SK-N-SH treated with all-trans-retinoic acid at 6 μM for 48 hours (cell line): ENCODE measurements around the gene SLC34A2.

ENCODE experiments used
- ATAC-seq: fragments of 200-7000 bp; cut with Tn5 transposase; 3 replicates; pipeline ENCODE4 v1.9.1; 2020; ENCODE audit warnings: mild to moderate bottlenecking, moderate library complexity
- ARNTL ChIP-seq: fragments of 450-650 bp; formaldehyde crosslinking; IDR thresholded peaks from 2 replicates; pipeline ENCODE4 v1.5.0; 2020; ENCODE audit warnings: low read depth, mild to moderate bottlenecking, moderate library complexity, borderline replicate concordance
- BACH2 ChIP-seq: fragments of 250-450 bp; sonication (Bioruptor Pico); IDR thresholded peaks from 2 replicates; pipeline ENCODE4 v1.9.0; 2021; ENCODE audit warnings: mild to moderate bottlenecking, borderline replicate concordance
- CREB5 ChIP-seq: fragments of 250-450 bp; sonication (Bioruptor Pico); IDR thresholded peaks from 2 replicates; pipeline ENCODE4 v1.5.1; 2020; ENCODE audit warnings: low read depth, mild to moderate bottlenecking, moderate library complexity
- CSDC2 ChIP-seq: fragments of 250-450 bp; sonication (Bioruptor Pico); IDR thresholded peaks from 2 replicates; pipeline ENCODE4 v1.5.0; 2020; ENCODE audit warnings: mild to moderate bottlenecking, moderate library complexity
- CSRNP3 ChIP-seq: fragments of 250-450 bp; sonication (Bioruptor Pico); IDR thresholded peaks from 2 replicates; pipeline ENCODE4 v1.5.1; 2021; ENCODE audit warnings: mild to moderate bottlenecking, moderate library complexity
- ESRRG ChIP-seq: fragments of 250-450 bp; sonication (Bioruptor Pico); IDR thresholded peaks from 2 replicates; pipeline ENCODE4 v1.6.1; 2021; ENCODE audit warnings: mild to moderate bottlenecking
- GLIS3 ChIP-seq: fragments of 250-450 bp; sonication (Bioruptor Pico); IDR thresholded peaks from 2 replicates; pipeline ENCODE4 v1.5.0; 2020; ENCODE audit warnings: mild to moderate bottlenecking, moderate library complexity
- ISL1 ChIP-seq: fragments of 250-450 bp; sonication (Bioruptor Pico); IDR thresholded peaks from 2 replicates; pipeline ENCODE4 v2.1.2; 2022; ENCODE audit warnings: mild to moderate bottlenecking, moderate library complexity
- OSR1 ChIP-seq: fragments of 250-450 bp; sonication (Bioruptor Pico); IDR thresholded peaks from 2 replicates; pipeline ENCODE4 v1.8.0; 2022; ENCODE audit warnings: moderate library complexity, mild to moderate bottlenecking, inconsistent platforms
- POU6F1 ChIP-seq: fragments of 250-450 bp; sonication (Bioruptor Pico); IDR thresholded peaks from 2 replicates; pipeline ENCODE4 v1.8.0; 2021; ENCODE audit warnings: low read depth, mild to moderate bottlenecking, moderate library complexity, borderline replicate concordance
- PPARA ChIP-seq: fragments of 250-450 bp; sonication (Bioruptor Pico); IDR thresholded peaks from 2 replicates; pipeline ENCODE4 v1.5.0; 2020; ENCODE audit warnings: mild to moderate bottlenecking, borderline replicate concordance
- RARB ChIP-seq: fragments of 250-450 bp; sonication (Bioruptor Pico); IDR thresholded peaks from 2 replicates; pipeline ENCODE4 v1.8.0; 2021; ENCODE audit warnings: mild to moderate bottlenecking, moderate library complexity
- SNAI2 ChIP-seq: fragments of 250-450 bp; sonication (Bioruptor Pico); IDR thresholded peaks from 2 replicates; pipeline ENCODE4 v1.5.0; 2020; ENCODE audit warnings: mild to moderate bottlenecking, moderate library complexity
- TCF4 ChIP-seq: fragments of 250-450 bp; sonication (Bioruptor Pico); IDR thresholded peaks from 2 replicates; pipeline ENCODE4 v1.8.0; 2021; ENCODE audit warnings: mild to moderate bottlenecking, moderate library complexity, borderline replicate concordance
- TOX ChIP-seq: fragments of 250-450 bp; sonication (Bioruptor Pico); IDR thresholded peaks from 2 replicates; pipeline ENCODE4 v1.8.0; 2021; ENCODE audit warnings: mild to moderate bottlenecking, moderate library complexity, borderline replicate concordance
- ZC3H10 ChIP-seq: fragments of 250-450 bp; sonication (Bioruptor Pico); IDR thresholded peaks from 2 replicates; pipeline ENCODE4 v1.5.1; 2021; ENCODE audit warnings: mild to moderate bottlenecking, moderate library complexity
- ZFP3 ChIP-seq: fragments of 250-450 bp; sonication (Bioruptor Pico); IDR thresholded peaks from 2 replicates; pipeline ENCODE4 v1.5.0; 2020; ENCODE audit warnings: mild to moderate bottlenecking, moderate library complexity
- ZFP30 ChIP-seq: fragments of 450-650 bp; formaldehyde crosslinking; IDR thresholded peaks from 2 replicates; pipeline ENCODE4 v1.5.0; 2022; ENCODE audit warnings: mild to moderate bottlenecking, moderate library complexity
- ZNF565 ChIP-seq: fragments of 450-650 bp; formaldehyde crosslinking; conservative IDR thresholded peaks from 2 replicates; pipeline ENCODE4 v1.5.0; 2020; ENCODE audit warnings: low read depth, mild to moderate bottlenecking, moderate library complexity
- ZNF70 ChIP-seq: fragments of 450-650 bp; formaldehyde crosslinking; IDR thresholded peaks from 2 replicates; pipeline ENCODE4 v1.5.0; 2020; ENCODE audit warnings: mild to moderate bottlenecking, moderate library complexity
- ZNF8 ChIP-seq: fragments of 450-650 bp; formaldehyde crosslinking; IDR thresholded peaks from 2 replicates; pipeline ENCODE4 v1.5.0; 2020; ENCODE audit warnings: mild to moderate bottlenecking, moderate library complexity

SLC34A2 gene

GRCh38 chr4:25676221-25676620 is 20.6 kb downstream of the SLC34A2 start:
- no peak for ATAC-seq
- TF ChIP-seq PPARA (no peak), ZFP30 (CRISPR knock-in tag) (no peak), ZNF8 (no peak), ZFP3 (CRISPR knock-in tag) (no peak), CSRNP3 (no peak), RARB (CRISPR knock-in tag) (no peak), POU6F1 (no peak), GLIS3 (no peak), TCF4 (CRISPR knock-in tag) (no peak), ZNF70 (no peak), ISL1 (CRISPR knock-in tag) (no peak), CREB5 (no peak), TOX (CRISPR knock-in tag) (no peak), ZNF565 (no peak), ZC3H10 (CRISPR knock-in tag) (no peak), ESRRG (CRISPR knock-in tag) (no peak)

- no peak for TF ChIP-seq ZFP30 (CRISPR knock-in tag)
- no peak for TF ChIP-seq RARB (CRISPR knock-in tag)
- no peak for TF ChIP-seq ZNF70
- no peak for TF ChIP-seq BACH2 (CRISPR knock-in tag)
- no peak for TF ChIP-seq CSRNP3
- TF ChIP-seq ESRRG (CRISPR knock-in tag), result no peak
- TF ChIP-seq ZNF565, result no peak
- TF ChIP-seq TOX (CRISPR knock-in tag), result no peak
- TF ChIP-seq POU6F1, result no peak
- TF ChIP-seq OSR1, result no peak
- no peak for TF ChIP-seq ZNF8
- TF ChIP-seq TCF4 (CRISPR knock-in tag), result no peak
- TF ChIP-seq ARNTL (CRISPR knock-in tag), result no peak
- TF ChIP-seq PPARA, result no peak
- no peak for TF ChIP-seq CSDC2 (CRISPR knock-in tag)
These were observed 21.5 kb downstream of the SLC34A2 start for GRCh38 chr4:25677157-25677556.

GRCh38 chr4:25677943-25678342 is 22.3 kb downstream of the SLC34A2 start:
- ATAC-seq, result no peak
- TF ChIP-seq RARB (CRISPR knock-in tag) (no peak), POU6F1 (no peak), CSRNP3 (no peak), SNAI2 (CRISPR knock-in tag) (no peak), ZNF565 (no peak), ZFP3 (CRISPR knock-in tag) (no peak), BACH2 (CRISPR knock-in tag) (no peak), TOX (CRISPR knock-in tag) (no peak), ZNF8 (no peak)
- TF ChIP-seq, all 23 proteins: peak for 0

More at GRCh38 chr4:25677157-25677556, 21.5 kb downstream of the SLC34A2 start:
- ATAC-seq, result no peak
